Measurements from ENCODE around the gene PARP6. TPM values are rescaled to one million over a fixed set of nuclear protein-coding genes. Genes with fewer than 3 reads are reported as not detected.

The PARP6 gene
- polyA plus RNA-seq, 3 donors = 12.9 to 165 (median 13.5) TPM

DNA sequence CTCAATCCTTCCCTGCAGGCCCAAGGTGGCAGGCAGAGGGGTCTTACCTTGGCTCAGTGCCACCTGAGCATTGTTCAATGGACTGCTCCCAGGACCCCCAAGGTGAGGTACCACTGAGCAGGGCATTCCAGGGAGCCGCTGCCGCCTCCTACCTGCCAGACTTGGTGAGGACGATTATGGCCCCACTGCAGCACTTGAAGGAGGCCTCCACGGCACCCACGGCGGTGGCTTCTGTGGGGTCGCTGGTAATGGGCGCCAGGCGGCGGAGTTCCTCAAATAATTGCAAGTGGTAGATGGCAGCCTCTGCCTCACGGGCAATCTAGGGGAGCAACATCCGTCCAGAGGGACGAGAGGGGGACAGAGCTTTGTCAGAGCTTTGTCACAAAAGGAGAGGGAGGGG lies 70.1 kb downstream of the PARP6 start:
- TF ChIP-seq, protein P1, sequence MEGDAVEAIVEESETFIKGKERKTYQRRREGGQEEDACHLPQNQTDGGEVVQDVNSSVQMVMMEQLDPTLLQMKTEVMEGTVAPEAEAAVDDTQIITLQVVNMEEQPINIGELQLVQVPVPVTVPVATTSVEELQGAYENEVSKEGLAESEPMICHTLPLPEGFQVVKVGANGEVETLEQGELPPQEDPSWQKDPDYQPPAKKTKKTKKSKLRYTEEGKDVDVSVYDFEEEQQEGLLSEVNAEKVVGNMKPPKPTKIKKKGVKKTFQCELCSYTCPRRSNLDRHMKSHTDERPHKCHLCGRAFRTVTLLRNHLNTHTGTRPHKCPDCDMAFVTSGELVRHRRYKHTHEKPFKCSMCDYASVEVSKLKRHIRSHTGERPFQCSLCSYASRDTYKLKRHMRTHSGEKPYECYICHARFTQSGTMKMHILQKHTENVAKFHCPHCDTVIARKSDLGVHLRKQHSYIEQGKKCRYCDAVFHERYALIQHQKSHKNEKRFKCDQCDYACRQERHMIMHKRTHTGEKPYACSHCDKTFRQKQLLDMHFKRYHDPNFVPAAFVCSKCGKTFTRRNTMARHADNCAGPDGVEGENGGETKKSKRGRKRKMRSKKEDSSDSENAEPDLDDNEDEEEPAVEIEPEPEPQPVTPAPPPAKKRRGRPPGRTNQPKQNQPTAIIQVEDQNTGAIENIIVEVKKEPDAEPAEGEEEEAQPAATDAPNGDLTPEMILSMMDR (IDR thresholded peaks at IDR 0.05) = no peak
- peaks cover 0 to 14% of the 10 kb centered on the region in 2 donors for H3K27me3 ChIP-seq (ENCODE audit: control insufficient read depth in 2 of 2, insufficient read depth in 2 of 2, low read length in 2 of 2)
- no peak overlapping the region for H3K4me2 ChIP-seq (replicated peaks; ENCODE audit: extremely low read depth, low read length, poor library complexity, severe bottlenecking)
- H4K20me1 ChIP-seq (ENCODE audit: insufficient read depth, low read length) = peaks cover 95% of the 10 kb centered on the region
- peaks cover 91% of the 10 kb centered on the region in 2 donors for H3K36me3 ChIP-seq (replicated peaks in 1 of 2; ENCODE audit: control insufficient read depth in 1 of 2, insufficient read depth in 2 of 2, low read length in 2 of 2)
- DNase-seq = no peak
- H3K27ac Mint-ChIP-seq = peak overlapping the region in 6 of 7 donors; percentile 14 to 86 (median 50)
- H3K27ac ChIP-seq (ENCODE audit: low read depth in 1 of 2, low read length in 2 of 2) = peak overlapping the region in 1 of 2 donors; percentile 62
- no peak overlapping the region for H3K9ac ChIP-seq (ENCODE audit: insufficient read depth, low read length, poor library complexity, severe bottlenecking)
- peaks cover 0 to 9% (median 3%) of the 10 kb centered on the region in 7 donors for H3K9me3 Mint-ChIP-seq
- peaks cover 32% of the 10 kb centered on the region for H3K79me2 ChIP-seq (ENCODE audit: insufficient read depth, low read length)
- no peaks in the 10 kb centered on the region for H3K9me3 ChIP-seq (replicated peaks in 1 of 2; ENCODE audit: control insufficient read depth in 1 of 2, insufficient read depth in 1 of 2, low read length in 2 of 2)
- peaks cover 11 to 17% (median 16%) of the 10 kb centered on the region in 3 donors for H3K27me3 Mint-ChIP-seq (ENCODE audit: low read depth in 3 of 3)
- peaks cover 15% of the 10 kb centered on the region for H3K4me1 Mint-ChIP-seq
- no peak overlapping the region for H3K4me3 Mint-ChIP-seq
- H3K4me3 ChIP-seq (replicated peaks in 1 of 3; ENCODE audit: low read depth in 2 of 3, low read length in 3 of 3) = no peak overlapping the region
- intact Hi-C loops (cut with micrococcal nuclease) = loop anchor here in 1 of 2 donors (10.0 kb wide), 1 partner anchor 52 kb away; no protein-coding TSS in a partner anchor
- H3K36me3 Mint-ChIP-seq = peaks cover 94 to 96% of the 10 kb centered on the region in 2 donors
- H3K4me1 ChIP-seq (ENCODE audit: control insufficient read depth in 1 of 2, insufficient read depth in 2 of 2, low read length in 2 of 2) = peaks cover 8 to 14% of the 10 kb centered on the region in 2 donors
- H2AFZ ChIP-seq (ENCODE audit: insufficient read depth, low read depth, low read length, poor library complexity, severe bottlenecking) = no peak overlapping the region
- WGBS (ENCODE audit: insufficient coverage) = 92% methylated on average over 13 of the region's 13 CpGs

DNA sequence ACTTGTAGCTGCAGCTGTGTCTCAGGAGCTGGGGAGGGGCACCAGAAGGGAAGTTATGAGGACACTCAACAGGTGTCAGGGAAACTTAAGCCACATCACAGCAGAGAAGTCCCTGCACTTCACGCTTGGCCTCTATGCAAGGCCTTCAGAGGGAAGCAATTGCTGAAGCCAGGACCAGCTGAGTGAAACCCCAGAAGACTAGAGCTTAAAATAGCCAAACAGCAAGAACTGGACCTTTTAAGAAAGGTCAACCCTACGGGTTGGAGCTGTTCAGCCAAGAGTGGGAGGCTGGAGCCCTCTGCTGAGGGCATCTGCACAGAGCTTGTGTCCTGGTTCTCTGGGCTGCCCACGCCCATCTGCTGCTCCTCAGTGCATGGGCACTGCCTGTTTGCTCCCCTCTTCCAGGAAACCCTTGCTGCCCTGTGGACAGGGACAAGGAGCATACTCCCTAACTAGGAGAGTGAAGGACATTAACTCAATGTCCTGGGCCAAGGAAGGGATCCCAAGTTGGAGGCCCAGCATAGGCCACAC lies 70.9 kb downstream of the PARP6 start:
- Mint-ChIP-seq H3K9me3 (peaks cover 0 to 11% (median 3%) of the 10 kb centered on the region in 7 donors), H3K27me3 (ENCODE audit: low read depth in 3 of 3) (peaks cover 18 to 24% (median 23%) of the 10 kb centered on the region in 3 donors), H3K27ac (peak overlapping the region in 6 of 7 donors; percentile 37 to 84 (median 58)), H3K36me3 (peaks cover 88 to 91% of the 10 kb centered on the region in 2 donors), H3K4me1 (peaks cover 17% of the 10 kb centered on the region), H3K4me3 (no peak overlapping the region)
- Histone ChIP-seq H3K4me3 (replicated peaks in 1 of 3; ENCODE audit: low read depth in 2 of 3, low read length in 3 of 3) (no peak overlapping the region), H3K4me1 (ENCODE audit: control insufficient read depth in 1 of 2, insufficient read depth in 2 of 2, low read length in 2 of 2) (peaks cover 11 to 19% of the 10 kb centered on the region in 2 donors), H3K36me3 (replicated peaks in 1 of 2; ENCODE audit: control insufficient read depth in 1 of 2, insufficient read depth in 2 of 2, low read length in 2 of 2) (peaks cover 82 to 83% of the 10 kb centered on the region in 2 donors), H3K27me3 (ENCODE audit: control insufficient read depth in 2 of 2, insufficient read depth in 2 of 2, low read length in 2 of 2) (peaks cover 3 to 22% of the 10 kb centered on the region in 2 donors), H4K20me1 (ENCODE audit: insufficient read depth, low read length) (peaks cover 87% of the 10 kb centered on the region), H3K27ac (ENCODE audit: low read depth in 1 of 2, low read length in 2 of 2) (peak overlapping the region in 1 of 2 donors; percentile 62), H3K4me2 (replicated peaks; ENCODE audit: extremely low read depth, low read length, poor library complexity, severe bottlenecking) (no peak overlapping the region), H2AFZ (ENCODE audit: insufficient read depth, low read depth, low read length, poor library complexity, severe bottlenecking) (no peak overlapping the region), H3K9ac (ENCODE audit: insufficient read depth, low read length, poor library complexity, severe bottlenecking) (no peak overlapping the region), H3K9me3 (replicated peaks in 1 of 2; ENCODE audit: control insufficient read depth in 1 of 2, insufficient read depth in 1 of 2, low read length in 2 of 2) (no peaks in the 10 kb centered on the region), H3K79me2 (ENCODE audit: insufficient read depth, low read length) (peaks cover 24% of the 10 kb centered on the region)
- intact Hi-C loops (cut with micrococcal nuclease) = loop anchor here in 1 of 2 donors (10.0 kb wide), 1 partner anchor 53 kb away; no protein-coding TSS in a partner anchor
- DNase-seq = no peak
- TF ChIP-seq, protein P1 (IDR thresholded peaks at IDR 0.05) = no peak
- WGBS (ENCODE audit: insufficient coverage) = 90% methylated on average over 3 of the region's 3 CpGs

All from CD14-positive monocyte (primary cell).